NCI-H1092 (cell line): ENCODE results near the gene SLC35G2.
"Not testable (repeated sequence)": the region's sequence is repeated elsewhere in the genome, so short reads cannot be mapped to it uniquely, and the experiment has no call there.

Source experiments
- DNase-seq: peaks from one replicate; lab custom pipeline; 2025; lab: John Stamatoyannopoulos, UW

SLC35G2 gene

GRCh38 chr3:136885357-136886213 is 66.7 kb downstream of the SLC35G2 start:
- DNase-seq = no peak

GRCh38 chr3:136889947-136890346 is 71.0 kb downstream of the SLC35G2 start:
- DNase-seq = no peak

GRCh38 chr3:136891934-136892855 is 73.3 kb downstream of the SLC35G2 start:
- no peak for DNase-seq

- no peak for DNase-seq
These were observed 75.0 kb downstream of the SLC35G2 start for GRCh38 chr3:136893848-136894443.

GRCh38 chr3:136897171-136897570 is 78.2 kb downstream of the SLC35G2 start:
- not testable (repeated sequence) for DNase-seq

- no peak for DNase-seq
These were observed 79.6 kb downstream of the SLC35G2 start for GRCh38 chr3:136898549-136898948.

GRCh38 chr3:136898954-136899353 is 80.0 kb downstream of the SLC35G2 start:
- no peak for DNase-seq

- no peak for DNase-seq
These were observed 80.8 kb downstream of the SLC35G2 start for GRCh38 chr3:136899622-136900158.

- DNase-seq = not testable (repeated sequence)
These were observed 81.8 kb downstream of the SLC35G2 start for GRCh38 chr3:136900694-136901093.

GRCh38 chr3:136901391-136901790 is 82.5 kb downstream of the SLC35G2 start:
- DNase-seq = no peak

GRCh38 chr3:136902530-136902929 is 83.6 kb downstream of the SLC35G2 start:
- DNase-seq = not testable (repeated sequence)

GRCh38 chr3:136903899-136904298 is 85.0 kb downstream of the SLC35G2 start:
- no peak for DNase-seq

GRCh38 chr3:136904746-136905145 is 85.8 kb downstream of the SLC35G2 start:
- no peak for DNase-seq
